ENCODE results near the gene MGLL. TPM values are rescaled to one million over a fixed set of nuclear protein-coding genes. Genes with fewer than 3 reads are reported as not detected.

MGLL gene
- total RNA-seq, 1 donor from 2014 or later, result 27.3 TPM

GRCh38 chr3:127670229-127670559 lies 152.1 kb downstream of the MGLL start:
- DNase-seq (ENCODE audit: low read depth), result no peak
- H3K27me3 Mint-ChIP-seq (ENCODE audit: low read depth, unreplicated experiment), result peaks cover 16% of the 10 kb centered on the region
- Histone ChIP-seq H3K9me3 (ENCODE audit: insufficient read depth, low read depth, low read length) (no peaks in the 10 kb centered on the region), H2AFZ (ENCODE audit: low read depth, low read length) (no peak overlapping the region), H3K9ac (ENCODE audit: low read length) (no peak overlapping the region), H3K27ac (ENCODE audit: low read depth, low read length) (no peak overlapping the region), H3K36me3 (ENCODE audit: insufficient read depth, low read length) (no peaks in the 10 kb centered on the region), H3K4me2 (ENCODE audit: low read length) (no peak overlapping the region), H3K4me1 (ENCODE audit: insufficient read depth, low read length) (peaks cover 11% of the 10 kb centered on the region), H3K79me2 (ENCODE audit: insufficient read depth, low read length) (no peaks in the 10 kb centered on the region), H4K20me1 (ENCODE audit: insufficient read depth, low read length) (no peaks in the 10 kb centered on the region), H3K4me3 (ENCODE audit: insufficient read depth, low read depth, low read length) (no peak overlapping the region), H3K27me3 (ENCODE audit: insufficient read depth, low read length) (no peaks in the 10 kb centered on the region)
- H3K27ac Mint-ChIP-seq (ENCODE audit: unreplicated experiment), result no peak overlapping the region
- FAIRE-seq, result no peak
- H3K4me1 Mint-ChIP-seq (ENCODE audit: low read depth, unreplicated experiment), result peaks cover 2% of the 10 kb centered on the region
- peak overlapping the region; percentile 45 for H3K4me3 Mint-ChIP-seq (ENCODE audit: unreplicated experiment)
- TF ChIP-seq CTCF (IDR thresholded peaks at IDR 0.05; ENCODE audit: insufficient read depth, low read depth, low read length), result no peak
- no peak for TF ChIP-seq EZH2 (IDR thresholded peaks at IDR 0.05; ENCODE audit: insufficient read depth, low read length)
- H3K36me3 Mint-ChIP-seq (ENCODE audit: low read depth, unreplicated experiment), result peaks cover 10% of the 10 kb centered on the region
- no peaks in the 10 kb centered on the region for H3K9me3 Mint-ChIP-seq (ENCODE audit: unreplicated experiment)

- Histone ChIP-seq H3K4me1 (ENCODE audit: insufficient read depth, low read length) (peaks cover 11% of the 10 kb centered on the region), H3K9ac (ENCODE audit: low read length) (no peak overlapping the region), H3K36me3 (ENCODE audit: insufficient read depth, low read length) (no peaks in the 10 kb centered on the region), H3K9me3 (ENCODE audit: insufficient read depth, low read depth, low read length) (no peaks in the 10 kb centered on the region), H3K4me2 (ENCODE audit: low read length) (no peak overlapping the region), H3K27ac (ENCODE audit: low read depth, low read length) (no peak overlapping the region), H2AFZ (ENCODE audit: low read depth, low read length) (no peak overlapping the region), H3K27me3 (ENCODE audit: insufficient read depth, low read length) (no peaks in the 10 kb centered on the region), H4K20me1 (ENCODE audit: insufficient read depth, low read length) (no peaks in the 10 kb centered on the region), H3K79me2 (ENCODE audit: insufficient read depth, low read length) (no peaks in the 10 kb centered on the region), H3K4me3 (ENCODE audit: insufficient read depth, low read depth, low read length) (no peak overlapping the region)
- no peak overlapping the region for H3K27ac Mint-ChIP-seq (ENCODE audit: unreplicated experiment)
- H3K4me1 Mint-ChIP-seq (ENCODE audit: low read depth, unreplicated experiment), result peaks cover 2% of the 10 kb centered on the region
- FAIRE-seq (no peak), DNase-seq (ENCODE audit: low read depth) (no peak)
- TF ChIP-seq EZH2 (IDR thresholded peaks at IDR 0.05; ENCODE audit: insufficient read depth, low read length), result no peak
- TF ChIP-seq CTCF (IDR thresholded peaks at IDR 0.05; ENCODE audit: insufficient read depth, low read depth, low read length), result no peak
- peaks cover 16% of the 10 kb centered on the region for H3K27me3 Mint-ChIP-seq (ENCODE audit: low read depth, unreplicated experiment)
- H3K9me3 Mint-ChIP-seq (ENCODE audit: unreplicated experiment), result no peaks in the 10 kb centered on the region
- H3K36me3 Mint-ChIP-seq (ENCODE audit: low read depth, unreplicated experiment), result peaks cover 10% of the 10 kb centered on the region
- peak overlapping the region; percentile 45 for H3K4me3 Mint-ChIP-seq (ENCODE audit: unreplicated experiment)
Observed at GRCh38 chr3:127669541-127670228, 152.6 kb downstream of the MGLL start.

GRCh38 chr3:127668906-127669305 lies 153.4 kb downstream of the MGLL start:
- no peak for FAIRE-seq
- Histone ChIP-seq H2AFZ (ENCODE audit: low read depth, low read length) (no peak overlapping the region), H3K27me3 (ENCODE audit: insufficient read depth, low read length) (no peaks in the 10 kb centered on the region), H4K20me1 (ENCODE audit: insufficient read depth, low read length) (no peaks in the 10 kb centered on the region), H3K4me1 (ENCODE audit: insufficient read depth, low read length) (peaks cover 11% of the 10 kb centered on the region), H3K4me2 (ENCODE audit: low read length) (no peak overlapping the region), H3K9me3 (ENCODE audit: insufficient read depth, low read depth, low read length) (no peaks in the 10 kb centered on the region), H3K79me2 (ENCODE audit: insufficient read depth, low read length) (no peaks in the 10 kb centered on the region), H3K27ac (ENCODE audit: low read depth, low read length) (no peak overlapping the region), H3K4me3 (ENCODE audit: insufficient read depth, low read depth, low read length) (no peak overlapping the region), H3K9ac (ENCODE audit: low read length) (no peak overlapping the region), H3K36me3 (ENCODE audit: insufficient read depth, low read length) (no peaks in the 10 kb centered on the region)
- Mint-ChIP-seq H3K4me1 (ENCODE audit: low read depth, unreplicated experiment) (peaks cover 2% of the 10 kb centered on the region), H3K27me3 (ENCODE audit: low read depth, unreplicated experiment) (peaks cover 16% of the 10 kb centered on the region), H3K4me3 (ENCODE audit: unreplicated experiment) (no peak overlapping the region), H3K27ac (ENCODE audit: unreplicated experiment) (peak overlapping the region; percentile 0), H3K9me3 (ENCODE audit: unreplicated experiment) (no peaks in the 10 kb centered on the region), H3K36me3 (ENCODE audit: low read depth, unreplicated experiment) (peaks cover 10% of the 10 kb centered on the region)
- no peak for TF ChIP-seq EZH2 (IDR thresholded peaks at IDR 0.05; ENCODE audit: insufficient read depth, low read length)
- no peak for TF ChIP-seq CTCF (IDR thresholded peaks at IDR 0.05; ENCODE audit: insufficient read depth, low read depth, low read length)
- no peak for DNase-seq (ENCODE audit: low read depth)
